NCI-H774 (cell line): ENCODE measurements around the gene C3orf22.

ENCODE experiments used
- DNase-seq: peaks from one replicate; lab custom pipeline; 2025; lab: John Stamatoyannopoulos, UW

Gene C3orf22

DNA sequence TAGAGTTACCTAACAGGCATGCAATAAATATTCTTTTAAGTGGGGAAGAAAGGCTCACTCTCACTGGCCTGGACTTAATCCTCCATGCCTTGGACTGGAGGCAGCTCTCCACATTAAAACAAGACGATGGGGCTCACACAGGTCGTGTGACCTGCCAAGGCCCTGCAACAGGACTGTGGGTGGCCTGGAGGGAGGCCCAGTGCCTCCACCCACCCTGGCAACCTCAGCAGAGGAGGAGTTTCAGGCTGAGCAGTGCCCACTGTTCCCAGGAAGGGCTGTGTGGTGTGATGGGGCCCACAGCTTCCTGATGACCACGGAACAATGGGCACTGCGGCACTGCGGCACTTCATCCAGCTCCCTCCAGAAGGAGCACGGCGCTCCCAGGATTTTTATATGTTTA lies 46.7 kb downstream of the C3orf22 start:
- no peak for DNase-seq

DNA sequence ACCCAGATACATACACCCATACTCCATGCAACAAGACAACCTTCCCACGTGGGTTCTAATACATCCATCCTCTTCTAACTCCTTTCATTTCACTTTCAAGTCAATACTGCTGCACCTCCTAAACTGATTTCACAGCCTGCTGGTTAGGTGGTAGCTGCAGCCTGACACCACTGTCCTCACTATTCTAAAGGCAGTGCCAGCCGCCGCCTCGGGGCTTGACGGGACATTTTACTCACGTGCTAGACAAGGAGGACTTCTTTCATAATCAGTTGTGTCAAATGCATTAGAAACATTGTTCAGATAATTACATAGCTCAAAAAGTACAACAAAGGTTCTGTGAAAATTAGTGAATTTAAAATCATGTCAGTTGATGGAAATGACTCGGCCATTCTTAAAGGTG lies 47.4 kb downstream of the C3orf22 start:
- no peak for DNase-seq

DNA sequence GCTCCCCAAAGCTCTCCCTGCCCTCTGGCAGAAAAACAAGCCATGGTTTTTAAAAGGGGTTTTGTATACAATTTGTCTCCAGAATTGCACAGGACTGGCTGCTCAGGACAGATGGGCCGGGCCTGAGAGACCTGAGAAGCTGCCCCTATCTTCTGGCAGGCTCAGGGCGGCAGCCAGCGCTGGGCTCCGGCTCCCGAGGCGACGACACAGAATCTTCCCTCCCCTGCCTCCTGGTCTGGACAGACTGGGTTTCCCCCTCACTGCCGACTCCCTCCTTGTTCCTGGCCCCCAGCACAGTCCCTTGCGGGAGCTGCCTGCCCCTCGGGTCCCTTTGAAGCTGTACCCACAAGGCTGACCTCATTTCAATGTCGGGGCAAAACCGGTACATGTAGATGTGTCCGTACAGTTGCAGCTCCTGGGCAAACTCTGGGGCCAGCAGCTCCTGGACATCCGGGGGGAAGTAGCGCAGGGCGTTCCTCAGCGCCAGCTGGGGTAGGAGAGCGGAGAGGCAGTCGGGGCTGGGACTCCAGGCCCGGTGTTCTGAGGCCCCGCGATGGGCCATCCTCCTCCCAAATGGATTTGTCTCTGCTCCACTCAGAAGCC lies 48.3 kb downstream of the C3orf22 start:
- DNase-seq, result no peak

DNA sequence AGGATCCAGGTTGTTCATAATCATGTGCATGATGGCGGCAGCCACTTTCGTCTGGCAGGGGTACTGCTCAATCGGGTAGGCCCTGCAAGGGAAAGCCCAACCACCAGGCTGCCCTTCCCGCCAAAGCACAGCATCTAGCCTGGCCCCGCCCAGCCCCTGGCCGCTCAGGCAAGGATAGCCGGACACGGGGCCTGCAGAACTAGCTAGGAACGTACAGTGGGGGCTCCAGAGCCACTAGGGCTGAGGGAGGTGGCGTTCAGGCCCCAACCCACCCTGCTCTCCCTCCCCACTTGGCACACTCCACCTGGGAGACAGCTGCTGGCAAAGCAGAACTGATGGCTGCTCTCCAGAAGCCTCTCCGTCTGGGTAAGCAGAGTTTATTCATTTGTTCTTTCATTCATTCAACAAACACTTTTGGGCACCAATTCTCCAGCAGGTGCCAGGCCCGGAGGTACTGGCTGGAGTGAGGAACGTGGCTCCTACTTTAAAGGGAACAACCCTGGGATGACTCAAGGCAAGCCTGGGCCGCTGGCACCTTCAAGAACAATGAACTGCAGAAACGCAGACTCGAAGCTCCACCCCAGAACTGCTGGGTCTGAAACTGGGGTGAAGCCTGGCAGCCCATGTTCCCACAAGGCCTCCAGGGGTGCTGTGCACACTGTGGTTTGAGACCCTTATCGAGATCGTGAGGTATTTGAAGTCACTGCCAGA lies 49.0 kb downstream of the C3orf22 start:
- DNase-seq, result no peak

DNA sequence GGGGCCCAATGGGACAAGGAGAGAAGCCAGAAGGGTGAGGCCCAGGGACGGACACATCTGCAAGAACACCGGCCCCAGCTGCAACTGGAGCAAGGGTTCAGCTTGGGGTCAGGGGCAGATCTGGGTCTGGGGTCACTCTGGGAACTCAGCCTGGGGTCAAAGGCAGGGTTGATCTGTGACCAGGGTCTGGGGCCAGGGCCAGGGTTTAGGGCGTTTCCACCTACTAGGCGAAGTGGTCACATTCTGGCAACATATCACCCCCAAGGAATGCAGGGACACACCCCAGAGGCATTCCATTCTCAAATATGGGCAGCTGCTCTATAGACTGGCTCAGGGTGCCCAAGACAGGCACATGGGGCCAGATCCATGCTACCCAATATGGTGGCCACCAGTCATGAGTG lies 50.2 kb downstream of the C3orf22 start:
- DNase-seq, result no peak

DNA sequence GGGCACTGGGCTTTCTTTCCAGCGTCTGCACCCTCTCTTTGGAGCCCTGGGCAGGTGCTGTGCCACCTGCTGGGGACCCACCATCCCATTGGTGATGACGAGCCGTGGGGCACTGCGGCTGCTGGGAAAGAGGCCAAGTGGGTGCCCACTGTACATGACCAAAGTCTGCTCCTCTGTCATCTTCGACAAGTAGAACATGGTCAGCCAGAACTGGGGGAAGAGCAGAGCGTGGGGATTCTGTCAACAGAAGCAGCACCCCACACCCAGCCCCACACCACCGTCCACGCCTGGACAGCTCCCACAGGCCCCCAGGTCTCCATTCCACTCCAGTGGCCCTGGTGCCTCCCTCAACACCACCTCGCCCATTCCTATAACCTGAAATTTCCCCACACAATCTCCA lies 50.8 kb downstream of the C3orf22 start:
- DNase-seq, result no peak

DNA sequence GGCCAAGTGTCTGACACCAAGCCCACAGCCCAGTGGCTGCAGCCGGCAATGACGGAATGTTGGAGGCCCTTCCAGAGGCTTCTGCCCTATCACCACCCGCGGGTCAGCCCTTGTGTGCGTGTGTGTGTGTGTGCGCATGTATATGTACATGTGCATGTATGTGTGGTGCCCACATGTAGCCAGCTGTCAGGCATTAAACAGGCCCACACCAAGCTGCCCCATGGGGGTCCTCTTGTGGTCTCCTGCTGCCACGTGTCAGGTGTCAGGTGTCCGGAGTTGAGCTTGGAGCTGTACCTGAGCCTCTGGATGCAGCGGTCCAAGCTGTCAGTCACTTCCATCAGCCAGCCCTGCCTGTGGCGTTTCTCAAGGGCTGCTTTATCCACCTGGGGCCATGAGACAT lies 55.0 kb downstream of the C3orf22 start:
- DNase-seq, result no peak

DNA sequence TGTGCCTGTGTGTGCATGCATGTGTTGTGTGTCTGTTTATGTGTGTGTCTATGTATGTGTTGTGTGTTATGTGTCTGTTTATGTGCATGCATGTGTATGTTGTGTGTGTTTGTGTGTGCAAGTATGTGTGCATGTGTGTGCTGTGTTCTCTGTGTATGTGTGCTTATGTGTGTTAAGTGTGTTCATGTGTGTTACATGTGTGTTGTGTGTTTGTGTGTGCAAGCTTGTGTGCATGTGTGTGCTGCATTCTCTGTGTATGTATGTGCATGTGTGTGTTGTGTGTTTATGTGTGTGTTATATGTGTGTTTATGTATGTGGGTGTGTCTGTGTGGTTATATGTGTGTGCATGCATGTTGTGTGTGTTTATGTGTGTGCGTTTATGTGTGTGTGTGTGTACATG lies 56.1 kb downstream of the C3orf22 start:
- no peak for DNase-seq

DNA sequence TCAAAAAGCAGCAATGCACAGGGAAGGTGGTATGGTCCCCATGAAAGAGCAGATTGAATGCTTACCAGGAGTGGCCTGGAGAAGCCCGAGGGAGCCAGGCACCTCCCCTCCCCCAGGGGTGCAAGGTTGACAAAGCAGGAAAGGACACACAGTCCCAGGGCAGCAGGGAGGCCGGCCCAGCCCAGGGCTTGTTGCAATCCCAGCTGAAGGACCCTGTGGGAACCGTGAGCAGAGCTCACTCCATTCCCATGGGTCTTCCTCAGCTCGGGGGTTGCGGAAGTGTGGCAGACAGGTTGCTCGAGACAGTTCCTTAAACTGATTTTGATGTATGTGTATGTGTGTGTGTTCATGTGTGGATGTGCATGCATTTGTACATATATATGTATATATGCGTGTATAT lies 57.0 kb downstream of the C3orf22 start:
- DNase-seq, result no peak

DNA sequence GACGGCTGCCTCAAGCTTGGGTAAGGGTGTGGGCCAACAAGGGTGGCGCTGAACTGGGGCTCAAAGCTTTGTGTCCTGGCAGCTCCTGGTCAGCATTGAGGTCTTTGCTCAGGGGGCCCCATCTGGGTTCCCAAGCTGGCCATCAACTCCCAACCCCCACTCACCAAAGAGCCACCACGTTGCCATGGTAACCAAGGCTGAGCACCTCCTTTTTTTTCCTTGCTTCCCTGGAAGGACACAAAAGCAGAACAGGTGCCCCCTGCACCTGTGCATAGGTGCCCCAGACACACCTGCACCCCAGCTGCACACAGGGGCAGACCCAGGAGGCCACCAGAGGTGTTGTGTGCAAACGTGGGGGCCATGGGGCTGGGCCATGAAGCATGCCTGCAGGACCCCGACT lies 57.7 kb downstream of the C3orf22 start:
- DNase-seq, result no peak

DNA sequence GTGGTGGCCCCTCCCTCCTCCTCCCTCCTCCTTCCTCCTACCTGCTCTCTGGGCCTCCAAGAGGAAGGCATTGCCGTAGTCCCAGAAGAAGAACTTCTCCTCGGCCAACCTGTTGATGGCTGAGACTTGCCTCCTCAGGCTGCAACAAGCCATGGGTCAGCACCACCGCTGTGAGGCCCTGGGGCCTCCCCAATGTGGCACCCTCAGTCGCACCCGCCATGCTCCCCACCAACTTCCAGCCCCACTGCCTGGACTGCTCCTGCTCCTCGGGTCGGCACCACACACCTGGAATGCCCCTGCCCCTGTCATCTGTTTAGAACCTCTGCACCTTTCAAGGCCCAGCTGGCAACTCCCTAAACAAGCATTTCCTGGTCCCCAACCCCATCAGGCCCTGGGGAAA lies 58.7 kb downstream of the C3orf22 start:
- no peak for DNase-seq
